NCI-H524 (cell line): ENCODE results near the gene TBX2.

Experiments used
- DNase-seq, 2 experiments: peaks; one replicate each; lab custom pipeline; 2025; lab: John Stamatoyannopoulos, UW

TBX2 gene

GRCh38 chr17:61402073-61402541, 2.5 kb downstream of the TBX2 start:
- DNase-seq, result no peak

- peak; percentile 75 to 87 for DNase-seq
Measured at GRCh38 chr17:61402978-61403800, 3.5 kb downstream of the TBX2 start.

GRCh38 chr17:61403801-61404662, 4.4 kb downstream of the TBX2 start:
- DNase-seq, result peak in 1 of 2 experiments; percentile 53

GRCh38 chr17:61404663-61404912, 4.9 kb downstream of the TBX2 start:
- no peak for DNase-seq

GRCh38 chr17:61404913-61405685, 5.5 kb downstream of the TBX2 start:
- DNase-seq, result peak in 1 of 2 experiments; percentile 40

- no peak for DNase-seq
Measured at GRCh38 chr17:61405686-61406536, 6.3 kb downstream of the TBX2 start.

GRCh38 chr17:61406537-61406845, 6.8 kb downstream of the TBX2 start:
- DNase-seq, result no peak

- DNase-seq, result no peak
Measured at GRCh38 chr17:61406971-61407911, 7.6 kb downstream of the TBX2 start.

GRCh38 chr17:61408151-61409041, 8.8 kb downstream of the TBX2 start:
- DNase-seq, result no peak

- peak in 1 of 2 experiments; percentile 69 for DNase-seq
Measured at GRCh38 chr17:61409301-61410112, 9.9 kb downstream of the TBX2 start.

GRCh38 chr17:61410141-61411010, 10.7 kb downstream of the TBX2 start:
- DNase-seq, result peak; percentile 65 to 68

GRCh38 chr17:61411011-61411260, 11.3 kb downstream of the TBX2 start:
- DNase-seq, result no peak

- peak; percentile 60 to 84 for DNase-seq
Measured at GRCh38 chr17:61411261-61412142, 11.9 kb downstream of the TBX2 start.

- DNase-seq, result peak; percentile 72 to 86
Measured at GRCh38 chr17:61412143-61412859, 12.7 kb downstream of the TBX2 start.

GRCh38 chr17:61412860-61413660, 13.4 kb downstream of the TBX2 start:
- DNase-seq, result peak; percentile 33 to 44
